GM04504 (cell line): ENCODE data around the gene SPATA13.
A peak's percentile ranks its signal among the peaks of the same experiment; 100 is the strongest.

Experiments
- DNase-seq: peaks from one replicate; pipeline ENCODE4 v3.0.0-alpha.2; 2012; ENCODE audit warnings: low read depth

Gene SPATA13

DNA sequence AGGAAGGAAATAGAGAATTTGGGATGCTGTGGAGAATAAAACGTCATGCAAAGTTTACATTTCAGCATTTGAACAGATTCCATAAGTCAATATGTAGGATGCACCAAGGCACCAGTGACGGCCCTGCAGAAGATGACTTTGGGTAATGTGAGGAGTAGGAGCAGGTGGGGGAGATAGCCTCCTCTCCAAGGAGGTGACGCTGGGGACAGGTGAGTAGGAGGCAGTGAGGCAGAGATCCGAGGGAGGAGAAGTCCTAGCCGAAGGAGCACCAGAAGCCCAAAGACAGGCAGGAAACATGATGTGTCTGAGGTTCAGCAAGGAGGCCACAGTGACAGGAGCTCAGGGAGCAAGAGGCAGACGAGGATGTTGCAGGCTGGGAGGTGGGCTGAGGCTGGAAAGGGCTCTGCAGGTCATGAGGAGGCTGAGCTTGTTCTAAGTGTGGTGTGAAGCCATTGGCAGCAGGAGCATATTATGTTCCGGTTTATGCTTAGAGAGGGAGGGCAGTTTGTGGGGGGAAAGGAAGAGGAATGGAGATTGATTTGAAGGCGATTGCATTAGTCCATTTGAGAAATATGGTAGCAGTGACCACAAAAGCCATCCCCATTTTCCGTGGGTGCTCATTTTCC is 93.1 kb downstream of the SPATA13 start:
- no peak for DNase-seq

DNA sequence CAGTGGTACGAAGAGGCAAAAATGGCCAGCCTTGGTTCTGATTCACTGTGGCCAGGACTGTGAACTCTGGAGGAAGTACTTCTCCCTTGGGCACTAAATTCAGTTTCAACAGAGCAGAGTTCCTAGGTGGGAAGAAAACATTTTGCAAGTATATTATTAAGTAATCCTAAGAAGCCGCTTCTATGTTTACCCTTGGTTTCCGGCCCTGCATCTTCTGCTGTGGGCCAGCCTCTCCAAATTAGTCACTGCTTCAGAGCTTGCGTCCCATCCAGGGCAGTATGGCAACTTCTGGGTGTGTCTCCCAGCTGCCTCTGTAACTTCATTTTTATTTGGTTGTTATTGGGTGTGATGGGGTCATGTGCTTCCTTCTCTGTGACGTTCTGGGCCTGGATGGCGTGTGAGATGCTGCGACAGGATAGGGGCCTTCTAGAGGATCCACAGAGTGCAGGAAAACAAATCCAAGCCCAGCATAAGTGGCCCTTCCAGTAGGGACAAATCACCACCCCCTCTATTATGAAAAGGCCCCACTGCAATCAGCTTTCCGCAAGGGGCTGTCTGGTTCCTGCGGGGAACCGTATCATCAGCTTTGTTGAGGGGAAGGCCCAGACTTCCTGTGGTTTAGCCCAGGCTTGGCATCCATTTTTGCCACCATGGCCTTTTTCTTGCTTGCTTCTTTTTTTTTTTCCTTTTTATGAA is 93.8 kb downstream of the SPATA13 start:
- no peak for DNase-seq

DNA sequence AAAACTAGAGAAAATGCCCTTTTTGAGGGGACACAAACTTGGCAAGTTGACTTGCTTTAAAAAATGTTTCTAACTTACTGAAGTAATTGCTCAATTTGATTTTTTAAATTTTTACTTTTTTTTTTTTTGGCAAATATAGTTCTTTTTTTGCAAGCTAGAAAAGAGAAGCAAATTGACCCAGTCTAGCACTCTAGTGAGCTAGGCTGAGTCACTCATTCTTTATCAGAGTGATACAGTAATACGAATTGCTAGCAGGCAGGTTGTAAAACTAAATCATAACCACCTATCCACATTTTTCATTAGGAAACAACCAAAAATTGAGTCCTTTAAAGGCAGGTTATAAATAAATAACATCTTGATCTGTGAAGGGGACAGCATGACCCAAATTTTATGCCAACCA is 97.0 kb downstream of the SPATA13 start:
- no peak for DNase-seq

- DNase-seq: no peak
Observed at GRCh38 chr13:24261566-24261965, 101.0 kb downstream of the SPATA13 start.

DNA sequence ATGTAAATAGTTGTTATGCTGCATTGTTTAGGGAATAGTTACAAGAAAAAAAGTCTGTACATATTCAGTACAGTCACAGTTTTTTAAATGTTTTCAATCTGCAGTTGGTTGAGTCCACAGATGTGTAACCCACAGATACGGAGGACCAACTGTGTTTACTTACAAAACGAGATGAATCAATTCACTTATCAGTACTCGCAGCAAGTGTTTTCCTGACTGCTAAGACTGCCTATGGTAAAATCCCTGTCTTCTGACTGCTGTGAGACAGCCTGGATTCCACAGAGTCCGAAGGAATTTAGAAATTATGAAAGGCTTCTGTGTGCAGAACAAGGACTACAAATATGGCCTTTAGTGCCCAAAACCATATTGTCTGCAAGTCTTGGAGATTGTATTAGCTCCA is 103.1 kb downstream of the SPATA13 start:
- DNase-seq: no peak

DNA sequence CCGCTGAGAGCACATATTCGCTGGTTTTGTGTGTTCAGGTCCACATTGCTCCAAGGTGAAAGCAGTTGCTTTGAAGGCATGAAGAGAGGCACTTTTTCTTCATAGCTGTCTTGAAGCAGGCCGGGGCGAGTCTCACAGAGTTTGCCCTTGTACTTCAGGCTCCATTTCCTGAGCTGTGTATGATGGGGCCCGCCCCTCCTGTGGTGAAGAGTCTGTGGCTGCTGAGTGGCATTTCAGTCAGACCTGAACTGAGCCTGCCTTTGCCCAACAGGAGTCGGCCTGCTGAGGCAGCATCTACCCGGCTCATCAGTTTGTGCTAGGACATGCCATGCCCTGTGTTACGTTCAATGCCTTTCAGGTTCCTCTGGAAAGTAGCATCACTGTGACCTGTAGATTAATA is 104.5 kb downstream of the SPATA13 start:
- no peak for DNase-seq

GRCh38 chr13:24265453-24265852 is 104.9 kb downstream of the SPATA13 start:
- DNase-seq: no peak

- DNase-seq: peak; percentile 10
Observed at GRCh38 chr13:24267274-24267673, 106.8 kb downstream of the SPATA13 start.

- no peak for DNase-seq
Observed at GRCh38 chr13:24267801-24268200, 107.3 kb downstream of the SPATA13 start.

DNA sequence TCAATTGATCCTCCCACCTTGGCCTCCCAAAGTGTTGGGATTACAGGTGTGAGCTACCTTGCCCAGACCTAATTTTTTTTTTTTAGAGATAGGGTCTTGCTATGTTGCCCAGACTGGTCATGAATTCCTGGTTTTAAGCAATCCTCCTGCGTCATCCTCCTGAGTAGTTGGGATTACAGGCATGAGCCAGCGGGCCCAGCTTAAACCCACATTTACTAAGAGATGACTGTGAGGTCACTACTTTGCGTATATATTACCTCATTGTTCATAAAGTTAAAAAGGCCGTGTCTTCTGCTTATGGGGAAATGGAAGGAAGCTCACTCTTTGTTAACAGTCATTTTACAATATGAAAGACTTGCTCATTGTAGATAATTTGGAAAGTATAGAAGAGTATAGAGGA is 109.3 kb downstream of the SPATA13 start:
- no peak for DNase-seq

- peak; percentile 21 for DNase-seq
Observed at GRCh38 chr13:24270639-24271141, 110.2 kb downstream of the SPATA13 start.

DNA sequence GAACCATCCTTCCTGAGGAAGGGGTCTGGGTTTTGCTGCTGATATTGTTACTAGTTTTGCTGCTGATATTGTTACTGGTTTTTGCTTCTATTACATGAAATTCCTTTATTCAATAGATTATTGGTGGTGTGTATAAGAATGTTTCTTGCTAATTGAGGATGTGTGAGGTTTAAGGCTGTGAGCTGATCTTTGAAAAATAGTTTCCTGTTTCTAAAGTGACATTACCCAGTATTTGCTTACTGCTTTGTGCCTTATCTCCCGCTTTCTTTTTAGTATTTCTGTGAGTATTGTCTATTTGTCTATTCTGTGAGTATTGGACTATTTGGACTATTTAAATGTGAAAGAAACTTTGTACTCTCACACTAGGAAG is 110.7 kb downstream of the SPATA13 start:
- no peak for DNase-seq

DNA sequence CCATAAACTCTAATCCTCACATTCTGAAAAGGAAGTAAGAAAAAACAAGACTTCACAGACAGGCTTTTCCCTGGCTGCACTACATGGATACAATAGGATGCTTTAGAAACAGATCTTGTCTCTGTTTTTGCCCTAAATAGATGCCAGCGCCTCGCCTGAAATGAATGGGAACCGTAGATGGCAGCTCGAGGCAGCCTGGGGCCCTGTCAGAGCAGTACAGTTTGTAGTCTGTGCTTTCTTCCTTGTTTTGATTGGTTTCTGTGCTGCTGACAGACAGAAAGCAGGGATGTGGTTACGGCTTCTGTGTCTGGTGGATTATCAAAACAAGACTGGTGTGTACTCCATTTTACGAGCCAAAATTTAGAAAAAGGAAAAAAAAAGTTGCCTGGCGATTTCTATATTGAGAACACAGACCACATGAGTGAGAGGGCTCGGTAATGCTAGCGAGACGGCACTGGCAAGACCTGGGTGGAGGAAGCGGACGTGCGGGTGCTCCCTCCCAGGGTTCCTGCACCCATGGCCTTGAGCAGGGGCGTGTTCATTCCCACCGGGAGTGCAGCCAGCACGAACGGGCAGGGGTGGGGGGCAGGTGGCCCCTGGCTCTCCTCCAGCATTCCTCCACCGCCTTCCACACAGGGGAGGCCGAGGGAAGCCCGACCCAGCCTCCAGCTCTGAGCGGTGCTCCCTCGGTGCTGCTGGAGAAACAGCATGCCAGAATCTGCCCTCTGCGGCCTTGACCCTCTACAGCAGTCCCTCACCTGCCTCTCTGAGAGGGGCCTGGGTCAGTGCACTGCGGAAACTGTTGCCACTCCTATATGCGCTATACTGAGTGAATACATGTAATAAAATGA is 111.3 kb downstream of the SPATA13 start:
- DNase-seq: peak; percentile 45

DNA sequence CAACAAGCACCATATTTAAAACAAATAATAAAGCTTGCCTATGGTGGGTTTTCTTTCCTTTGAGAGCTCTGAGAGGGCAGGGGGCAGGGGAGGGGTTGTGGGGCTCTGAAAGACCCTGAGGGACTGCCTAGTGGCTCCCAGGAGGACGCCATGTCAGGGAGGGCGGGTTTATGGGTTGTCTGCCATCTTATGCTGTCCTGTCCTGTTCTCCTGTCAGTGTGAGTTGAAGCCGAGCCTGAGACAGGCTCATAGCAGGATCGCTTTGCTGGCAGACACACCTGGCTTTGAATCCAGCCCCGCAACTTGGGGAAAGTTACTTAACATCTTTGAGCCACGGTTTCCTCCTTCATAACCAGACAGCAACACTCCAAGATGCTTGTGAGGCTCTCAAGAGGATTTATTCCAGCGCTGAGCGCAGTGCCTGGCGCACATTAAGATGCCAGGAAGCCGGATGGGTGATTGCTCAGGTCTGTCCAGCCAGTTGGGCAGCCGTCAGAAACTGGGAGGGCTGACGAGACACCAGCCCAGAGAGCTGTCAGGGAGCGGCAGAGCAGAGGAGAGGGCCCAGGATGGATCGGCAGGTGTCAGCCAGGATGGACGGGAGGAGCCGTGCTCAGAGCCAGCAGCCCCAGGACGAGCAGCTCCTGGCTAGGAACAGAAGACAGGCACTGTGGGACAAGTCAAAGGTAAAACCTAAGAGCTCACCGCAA is 112.1 kb downstream of the SPATA13 start:
- no peak for DNase-seq

GRCh38 chr13:24273926-24274325 is 113.4 kb downstream of the SPATA13 start:
- DNase-seq: no peak

DNA sequence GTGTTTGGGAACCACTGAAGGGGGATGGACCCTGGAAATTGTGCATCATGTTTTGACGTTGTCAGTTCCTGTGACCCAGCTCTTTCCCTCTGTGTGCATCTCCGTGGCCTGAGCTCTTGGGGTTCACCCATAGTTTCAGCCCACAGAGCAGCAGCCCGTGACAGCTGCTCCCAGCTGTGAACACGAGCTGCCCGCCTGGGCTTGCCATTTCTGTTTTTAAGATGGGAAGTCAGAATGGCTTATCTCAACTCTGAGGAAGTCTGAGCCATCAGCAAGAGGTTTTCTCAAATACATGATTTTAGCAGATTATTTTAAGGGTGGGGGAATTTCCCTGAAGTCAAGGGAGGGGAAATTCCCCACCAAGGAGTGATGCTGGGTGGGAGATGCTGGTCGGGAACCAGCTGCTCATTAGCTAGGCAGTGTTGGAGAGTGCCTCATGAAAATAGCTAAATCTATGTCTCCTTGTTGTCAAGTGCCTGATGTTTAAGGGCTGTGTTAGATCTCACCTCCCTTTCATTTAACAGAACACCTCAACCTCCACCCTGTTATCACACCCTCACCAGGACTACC is 114.0 kb downstream of the SPATA13 start:
- DNase-seq: no peak

- no peak for DNase-seq
Observed at GRCh38 chr13:24275041-24275440, 114.5 kb downstream of the SPATA13 start.

DNA sequence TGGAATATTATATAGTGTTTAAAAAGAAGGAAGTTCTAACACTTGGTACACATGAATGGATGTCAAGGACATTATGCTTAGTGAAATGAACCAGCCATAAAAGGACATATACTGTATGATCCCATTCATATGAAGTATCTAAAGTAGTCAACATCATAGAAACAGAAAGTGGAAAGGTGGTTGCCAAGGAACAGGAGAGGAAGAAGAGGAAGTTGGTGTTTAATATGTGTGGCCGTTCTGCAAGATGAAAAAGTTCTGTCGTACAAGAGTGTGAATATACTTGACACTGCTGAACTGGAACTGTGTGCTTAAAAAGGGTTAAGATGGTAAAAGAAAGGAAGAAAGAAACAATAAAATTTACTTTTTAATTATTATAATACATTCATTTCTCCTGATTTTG is 115.8 kb downstream of the SPATA13 start:
- no peak for DNase-seq

DNA sequence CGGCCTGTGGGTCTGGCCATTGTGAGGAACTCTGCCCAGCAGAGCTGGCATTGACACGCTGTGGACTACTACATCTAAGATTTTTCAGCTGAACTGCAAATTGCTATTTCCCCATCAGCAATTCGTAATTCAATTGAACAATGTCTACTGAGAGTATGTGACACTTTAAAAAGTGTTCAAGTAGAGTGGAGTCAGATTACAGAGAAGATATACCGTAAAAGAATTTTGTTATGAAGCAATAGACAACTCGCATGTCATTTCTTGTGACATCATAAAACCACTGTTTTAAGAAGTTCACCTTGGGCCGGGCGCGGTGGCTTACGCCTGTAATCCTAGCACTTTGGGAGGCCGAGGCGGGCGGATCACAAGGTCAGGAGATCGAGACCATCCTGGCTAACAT is 116.3 kb downstream of the SPATA13 start:
- no peak for DNase-seq

DNA sequence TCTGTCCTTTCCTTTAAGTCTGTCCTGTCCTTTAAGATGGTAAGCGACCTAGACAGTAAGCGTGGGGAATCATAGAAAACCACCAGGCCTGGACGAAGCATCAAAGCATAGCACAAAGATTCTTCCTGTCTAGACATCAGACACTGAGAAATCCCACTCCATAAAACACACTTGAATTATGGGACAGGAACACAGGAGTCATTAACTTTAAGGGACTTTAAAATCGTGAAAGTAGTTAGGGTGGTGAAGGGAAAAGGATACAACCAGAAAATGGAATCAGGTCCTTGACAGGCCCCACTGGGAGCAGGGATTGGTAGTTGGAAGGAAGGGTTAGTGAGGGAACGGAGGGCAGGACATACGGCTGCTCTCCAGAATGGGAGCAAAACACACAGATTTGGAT is 117.2 kb downstream of the SPATA13 start:
- no peak for DNase-seq

- DNase-seq: no peak
Observed at GRCh38 chr13:24279327-24280110, 119.0 kb downstream of the SPATA13 start.
